Tibial nerve (tissue), 4 donors: Measurements from ENCODE around the gene PRELID2. TPM values are rescaled to one million over a fixed set of nuclear protein-coding genes. Genes with fewer than 3 reads are reported as not detected.

ENCODE experiments used
- DNase-seq, 2 donors: peaks; one replicate each; pipeline ENCODE4 v3.0.0-alpha.2; 2019; ENCODE audit warnings: low spot score in 2 of 2
- H3K27ac ChIP-seq, 4 donors: fragments of 200-600 bp; sonication (generic) in 3 of 4; one replicate each; pipeline ENCODE4 v1.5.1; 2017 to 2019; ENCODE audit warnings: mild to moderate bottlenecking in 1 of 4
- H3K27me3 ChIP-seq, 2 donors: fragments of 200-600 bp; sonication (generic) in 1 of 2; one replicate each; pipeline versions ENCODE4 v1.5.1 to v1.6.0; 2017 to 2019
- H3K36me3 ChIP-seq, 3 donors: fragments of 200-600 bp; sonication (generic); one replicate each; pipeline ENCODE4 v1.5.1; 2018 to 2019
- H3K4me1 ChIP-seq, 4 donors: fragments of 200-600 bp; sonication (generic) in 3 of 4; one replicate each; pipeline ENCODE4 v1.5.1; 2017 to 2019
- H3K4me3 ChIP-seq, 4 donors: fragments of 200-600 bp; sonication (generic) in 3 of 4; one replicate each; pipeline ENCODE4 v1.5.1; 2017 to 2019; ENCODE audit warnings: mild to moderate bottlenecking in 1 of 4, moderate library complexity in 1 of 4
- H3K9me3 ChIP-seq, 4 donors: fragments of 200-600 bp; sonication (generic) in 3 of 4; one replicate each; pipeline ENCODE4 v1.5.1; 2017 to 2019
- EP300 ChIP-seq, 2 donors: sonication (generic); formaldehyde crosslinking; IDR thresholded peaks; one replicate each; pipeline ENCODE4 v1.6.1; 2017; ENCODE audit warnings: antibody characterized with exemption in 2 of 2, mild to moderate bottlenecking in 1 of 2
- POLR2A ChIP-seq, 2 donors: fragments of 450-650 bp; IDR thresholded peaks; one replicate each; pipeline ENCODE4 v1.6.1; 2017; ENCODE audit warnings: antibody characterized with exemption in 2 of 2, mild to moderate bottlenecking in 2 of 2, moderate library complexity in 2 of 2
- WGBS, 2 donors: methylation state at CpG; one replicate each; pipeline ENCODE4 v1.1.5; 2018; 5-methylcytosine and 5-hydroxymethylcytosine counted together
- total RNA-seq, 4 donors: library from RNA; depleted of rRNA; stranded (reverse); fragments of >200 nt; gene quantifications; one replicate each; pipeline ENCODE4 v1.1.0, GENCODE V29; 2016
- TF ChIP-seq, protein P1 (sequence below), 5 experiments: fragments of 200-600 bp in 3 of 5; fragments of 450-650 bp in 2 of 5; sonication (generic) in 3 of 5; IDR thresholded peaks; one replicate each; pipeline ENCODE4 v1.5.1; 2016 to 2019; ENCODE audit warnings: antibody characterized with exemption in 5 of 5, mild to moderate bottlenecking in 3 of 5, moderate library complexity in 2 of 5

Gene PRELID2
- total RNA-seq, 4 donors from 2014 or later, result 10.5 to 31.7 (median 16.4) TPM

- TF ChIP-seq, protein P1, sequence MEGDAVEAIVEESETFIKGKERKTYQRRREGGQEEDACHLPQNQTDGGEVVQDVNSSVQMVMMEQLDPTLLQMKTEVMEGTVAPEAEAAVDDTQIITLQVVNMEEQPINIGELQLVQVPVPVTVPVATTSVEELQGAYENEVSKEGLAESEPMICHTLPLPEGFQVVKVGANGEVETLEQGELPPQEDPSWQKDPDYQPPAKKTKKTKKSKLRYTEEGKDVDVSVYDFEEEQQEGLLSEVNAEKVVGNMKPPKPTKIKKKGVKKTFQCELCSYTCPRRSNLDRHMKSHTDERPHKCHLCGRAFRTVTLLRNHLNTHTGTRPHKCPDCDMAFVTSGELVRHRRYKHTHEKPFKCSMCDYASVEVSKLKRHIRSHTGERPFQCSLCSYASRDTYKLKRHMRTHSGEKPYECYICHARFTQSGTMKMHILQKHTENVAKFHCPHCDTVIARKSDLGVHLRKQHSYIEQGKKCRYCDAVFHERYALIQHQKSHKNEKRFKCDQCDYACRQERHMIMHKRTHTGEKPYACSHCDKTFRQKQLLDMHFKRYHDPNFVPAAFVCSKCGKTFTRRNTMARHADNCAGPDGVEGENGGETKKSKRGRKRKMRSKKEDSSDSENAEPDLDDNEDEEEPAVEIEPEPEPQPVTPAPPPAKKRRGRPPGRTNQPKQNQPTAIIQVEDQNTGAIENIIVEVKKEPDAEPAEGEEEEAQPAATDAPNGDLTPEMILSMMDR (IDR thresholded peaks at IDR 0.05), result no peak
- TF ChIP-seq EP300 (IDR thresholded peaks at IDR 0.05) (no peak), POLR2A (IDR thresholded peaks at IDR 0.05) (no peak)
Measured at GRCh38 chr5:145830594-145830993, 4.5 kb downstream of the PRELID2 start.

DNA sequence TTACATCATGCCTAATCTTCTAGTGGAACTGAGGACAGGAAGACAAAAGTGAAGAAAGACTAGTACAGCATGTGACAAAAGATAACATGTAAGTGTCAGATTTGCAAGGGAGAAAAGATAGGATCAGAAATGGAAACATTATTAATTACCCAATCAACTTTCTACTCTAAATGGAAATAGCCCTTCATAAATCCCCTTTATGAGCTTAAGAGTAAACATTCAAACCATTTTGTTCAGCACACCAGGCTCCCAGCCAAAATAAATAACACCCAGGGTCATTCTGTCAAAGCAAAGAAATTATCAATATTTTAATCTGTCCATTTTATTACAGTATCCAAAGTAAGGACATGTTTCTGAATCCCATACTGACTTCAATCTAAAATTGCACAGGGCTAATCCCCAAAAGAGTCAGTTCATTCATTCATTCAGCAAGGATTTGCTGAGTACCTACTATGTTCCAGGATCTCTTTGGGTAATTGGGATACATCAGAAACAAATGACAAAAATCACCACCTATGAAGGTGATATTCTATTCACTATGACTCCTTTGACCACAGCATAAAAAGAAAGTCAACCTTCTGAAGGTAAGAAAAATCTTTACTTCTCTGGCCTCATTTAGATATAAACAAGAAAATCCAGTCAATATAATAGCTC, 5.3 kb downstream of the PRELID2 start:
- no peaks in the 10 kb centered on the region for H3K9me3 ChIP-seq
- no peak for DNase-seq
- no peak overlapping the region for H3K4me3 ChIP-seq
- peaks cover 0 to 36% (median 4%) of the 10 kb centered on the region in 4 donors for H3K4me1 ChIP-seq
- H3K36me3 ChIP-seq, result no peaks in the 10 kb centered on the region
- peak overlapping the region in 1 of 4 donors; percentile 51 for H3K27ac ChIP-seq
- no peaks in the 10 kb centered on the region for H3K27me3 ChIP-seq
- TF ChIP-seq EP300 (IDR thresholded peaks at IDR 0.05) (no peak), POLR2A (IDR thresholded peaks at IDR 0.05) (no peak)
- TF ChIP-seq, protein P1 (IDR thresholded peaks at IDR 0.05), result no peak

More at GRCh38 chr5:145830594-145830993, 4.5 kb downstream of the PRELID2 start:
- Histone ChIP-seq H3K9me3 (no peaks in the 10 kb centered on the region), H3K27me3 (no peaks in the 10 kb centered on the region), H3K4me3 (no peak overlapping the region), H3K36me3 (no peaks in the 10 kb centered on the region), H3K27ac (peak overlapping the region in 2 of 4 donors; percentile 27 to 51), H3K4me1 (peaks cover 0 to 37% (median 5%) of the 10 kb centered on the region in 4 donors)
- 10 to 26% methylated on average over 1 of the region's 1 CpG for WGBS, 2 donors
- DNase-seq, result no peak

DNA sequence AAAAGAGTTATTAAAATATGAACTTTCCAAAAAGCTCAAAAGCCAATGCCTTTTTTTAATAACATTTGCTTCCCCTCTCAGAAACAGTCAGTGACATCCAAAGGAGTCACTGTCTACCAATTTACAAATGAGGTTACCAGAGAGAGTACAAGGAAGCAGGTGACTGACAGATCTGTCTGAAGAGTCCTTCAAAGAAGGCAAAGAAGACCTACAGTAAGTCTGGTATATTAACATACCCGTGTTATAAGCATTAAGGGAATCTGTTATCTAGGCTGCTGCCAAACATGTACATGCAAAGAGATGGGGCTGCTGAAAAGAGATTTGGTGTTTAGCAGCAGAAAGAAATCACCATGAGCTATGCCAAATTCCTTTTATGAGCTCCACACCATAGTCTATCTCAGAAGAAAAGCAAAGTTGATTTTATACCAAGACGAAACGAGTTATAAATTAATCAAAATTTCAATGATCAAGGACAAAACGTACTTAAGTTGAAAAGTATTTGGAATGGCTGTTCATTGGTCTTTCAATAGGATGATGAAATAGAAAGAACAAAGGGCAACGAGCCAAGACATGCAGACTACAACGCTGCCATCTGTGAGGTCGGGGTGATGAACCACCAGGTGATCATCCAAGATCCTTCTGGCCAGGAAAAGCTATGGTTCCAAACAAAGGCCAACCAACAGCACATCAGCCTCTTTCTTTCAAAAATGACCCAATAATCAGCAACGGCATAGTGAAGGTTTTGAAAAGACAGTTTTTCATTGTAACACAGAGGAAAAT, 8.1 kb downstream of the PRELID2 start:
- TF ChIP-seq POLR2A (IDR thresholded peaks at IDR 0.05) (no peak), EP300 (IDR thresholded peaks at IDR 0.05) (no peak)
- TF ChIP-seq, protein P1 (IDR thresholded peaks at IDR 0.05), result no peak
- Histone ChIP-seq H3K4me3 (no peak overlapping the region), H3K36me3 (no peaks in the 10 kb centered on the region), H3K4me1 (peaks cover 0 to 20% (median 0%) of the 10 kb centered on the region in 4 donors), H3K9me3 (no peaks in the 10 kb centered on the region), H3K27ac (no peak overlapping the region), H3K27me3 (no peaks in the 10 kb centered on the region)
- DNase-seq, result no peak
- WGBS, 2 donors, result 64 to 67% methylated on average over 8 of the region's 8 CpGs

DNA sequence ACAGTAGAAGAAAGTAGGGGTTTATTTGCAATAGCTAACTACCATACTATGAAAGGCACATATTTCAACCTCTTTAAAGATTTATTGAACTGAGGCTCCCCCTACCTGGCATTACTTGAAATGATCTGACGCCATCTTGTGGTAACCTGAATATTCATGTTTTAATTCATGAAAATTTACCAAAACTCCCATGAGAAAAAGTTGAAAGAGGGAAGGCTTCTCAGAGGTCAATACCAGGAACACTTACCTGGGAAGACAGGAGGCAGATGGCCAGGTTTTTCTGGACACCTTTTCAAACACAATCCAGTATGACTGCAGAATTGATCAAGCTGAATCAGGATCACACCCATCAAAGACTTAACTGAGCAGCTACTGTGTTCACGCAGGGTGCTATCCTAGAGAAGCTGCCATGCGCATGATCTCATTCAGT, 9.4 kb downstream of the PRELID2 start:
- Histone ChIP-seq H3K4me1 (peaks cover 0 to 14% (median 0%) of the 10 kb centered on the region in 4 donors), H3K36me3 (no peaks in the 10 kb centered on the region), H3K9me3 (no peaks in the 10 kb centered on the region), H3K27ac (no peak overlapping the region), H3K27me3 (no peaks in the 10 kb centered on the region), H3K4me3 (no peak overlapping the region)
- DNase-seq, result no peak
- WGBS, 2 donors, result 68 to 69% methylated on average over 3 of the region's 3 CpGs
- TF ChIP-seq, protein P1 (IDR thresholded peaks at IDR 0.05), result peak; percentile 53 to 74 (median 56)
- TF ChIP-seq POLR2A (IDR thresholded peaks at IDR 0.05) (no peak), EP300 (IDR thresholded peaks at IDR 0.05) (no peak)

- TF ChIP-seq POLR2A (IDR thresholded peaks at IDR 0.05) (no peak), EP300 (IDR thresholded peaks at IDR 0.05) (no peak)
- TF ChIP-seq, protein P1 (IDR thresholded peaks at IDR 0.05), result no peak
- Histone ChIP-seq H3K36me3 (peaks cover 0 to 7% (median 0%) of the 10 kb centered on the region in 3 donors), H3K27me3 (no peaks in the 10 kb centered on the region), H3K4me3 (no peak overlapping the region), H3K4me1 (no peaks in the 10 kb centered on the region), H3K9me3 (no peaks in the 10 kb centered on the region), H3K27ac (no peak overlapping the region)
- no peak for DNase-seq
- 31 to 37% methylated on average over 4 of the region's 4 CpGs for WGBS, 2 donors
Measured at GRCh38 chr5:145824040-145824439, 11.1 kb downstream of the PRELID2 start.
